Measurements from ENCODE around the gene ARHGAP24.
"Not testable (repeated sequence)": the region's sequence is repeated elsewhere in the genome, so short reads cannot be mapped to it uniquely, and the experiment has no call there.

The ARHGAP24 gene

GRCh38 chr4:85932500-85933290, 457.7 kb downstream of the ARHGAP24 start:
- DNase-seq: no peak

GRCh38 chr4:85933291-85933640, 458.3 kb downstream of the ARHGAP24 start:
- no peak for DNase-seq

GRCh38 chr4:85937507-85937906, 462.6 kb downstream of the ARHGAP24 start:
- no peak for DNase-seq

- no peak for DNase-seq
These were observed 463.1 kb downstream of the ARHGAP24 start for GRCh38 chr4:85938062-85938461.

GRCh38 chr4:85938902-85939301, 464.0 kb downstream of the ARHGAP24 start:
- no peak for DNase-seq

GRCh38 chr4:85939595-85939994, 464.6 kb downstream of the ARHGAP24 start:
- DNase-seq: no peak

GRCh38 chr4:85940151-85940550, 465.2 kb downstream of the ARHGAP24 start:
- DNase-seq: no peak

- DNase-seq: no peak
These were observed 467.2 kb downstream of the ARHGAP24 start for GRCh38 chr4:85942107-85942506.

- DNase-seq: no peak
These were observed 471.9 kb downstream of the ARHGAP24 start for GRCh38 chr4:85946821-85947220.

GRCh38 chr4:85951099-85951498, 476.1 kb downstream of the ARHGAP24 start:
- no peak for DNase-seq

- DNase-seq: no peak
These were observed 477.6 kb downstream of the ARHGAP24 start for GRCh38 chr4:85952528-85952927.

- DNase-seq: no peak
These were observed 478.2 kb downstream of the ARHGAP24 start for GRCh38 chr4:85952972-85953650.

GRCh38 chr4:85953651-85954018, 478.7 kb downstream of the ARHGAP24 start:
- DNase-seq: no peak

GRCh38 chr4:85955620-85956292, 480.8 kb downstream of the ARHGAP24 start:
- DNase-seq: no peak

- DNase-seq: no peak
These were observed 481.5 kb downstream of the ARHGAP24 start for GRCh38 chr4:85956293-85956945.

GRCh38 chr4:85961887-85962286, 486.9 kb downstream of the ARHGAP24 start:
- no peak for DNase-seq

- no peak for DNase-seq
These were observed 488.3 kb downstream of the ARHGAP24 start for GRCh38 chr4:85963231-85963630.

- no peak for DNase-seq
These were observed 489.3 kb downstream of the ARHGAP24 start for GRCh38 chr4:85964298-85964697.

- not testable (repeated sequence) for DNase-seq
These were observed 490.1 kb downstream of the ARHGAP24 start for GRCh38 chr4:85965017-85965416.

GRCh38 chr4:85965529-85965928, 490.6 kb downstream of the ARHGAP24 start:
- no peak for DNase-seq

GRCh38 chr4:85966373-85966772, 491.4 kb downstream of the ARHGAP24 start:
- DNase-seq: no peak

- no peak for DNase-seq
These were observed 492.9 kb downstream of the ARHGAP24 start for GRCh38 chr4:85967872-85968271.
